Activated gamma-delta T cell (primary cell): ENCODE data around the gene SELENBP1.
"Not testable (repeated sequence)": the region's sequence is repeated elsewhere in the genome, so short reads cannot be mapped to it uniquely, and the experiment has no call there.

Source experiments
- DNase-seq: peaks from one replicate; lab custom pipeline; 2025; lab: John Stamatoyannopoulos, UW
- total RNA-seq, 2 donors: gene quantifications; one replicate each; lab custom pipeline; 2026; lab: John Stamatoyannopoulos, UW

The SELENBP1 gene
- 0 to 0.09 reads per million in 2 donors for total RNA-seq

DNA sequence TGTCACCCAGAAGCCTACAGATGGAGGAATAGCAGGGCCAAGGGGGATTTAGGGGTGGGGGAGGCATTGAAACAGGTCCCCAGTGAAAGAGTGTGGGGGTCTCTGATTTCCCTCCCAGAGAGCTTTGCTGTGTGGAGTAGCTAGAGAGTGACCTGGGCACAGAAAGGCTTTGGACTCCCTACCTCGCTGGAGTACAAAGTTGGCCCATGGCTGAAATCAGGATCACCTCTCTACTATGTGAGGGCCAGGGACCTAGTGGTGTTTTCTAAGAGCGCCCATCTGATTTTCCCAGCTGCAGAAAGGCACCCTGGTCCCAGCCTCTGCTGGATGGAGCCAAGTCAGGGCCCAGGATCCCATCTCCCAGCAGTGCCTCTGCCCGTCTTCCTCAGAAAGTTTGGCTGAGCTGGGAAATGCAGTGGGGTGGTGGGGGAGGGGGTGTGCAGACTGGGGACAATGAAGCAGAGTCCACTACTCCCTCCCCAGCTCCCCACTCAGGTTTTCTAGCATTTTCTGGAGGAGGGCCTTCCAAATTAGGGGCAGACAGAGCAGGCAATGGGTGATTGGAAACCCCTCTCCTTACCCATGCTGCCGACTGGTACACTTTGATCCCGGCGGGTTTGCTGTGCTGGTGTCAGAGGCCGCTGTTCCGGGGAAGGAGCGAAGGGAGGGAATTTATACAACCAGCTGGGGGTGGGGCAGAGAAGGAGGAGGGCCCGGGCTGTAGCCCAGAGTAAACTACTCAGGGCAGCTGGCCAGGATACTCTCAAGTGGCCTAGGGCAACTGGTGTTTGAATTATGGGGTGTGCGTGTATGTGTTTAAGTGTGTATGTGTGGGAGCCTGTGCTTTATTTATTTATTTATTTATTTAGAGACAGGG, at the start of gene SELENBP1:
SELENBP1 (minus strand) TSS at position 648 of the 877 bp plus-strand sequence; CDS start at position 584, 64 bp downstream.
- no peak for DNase-seq

DNA sequence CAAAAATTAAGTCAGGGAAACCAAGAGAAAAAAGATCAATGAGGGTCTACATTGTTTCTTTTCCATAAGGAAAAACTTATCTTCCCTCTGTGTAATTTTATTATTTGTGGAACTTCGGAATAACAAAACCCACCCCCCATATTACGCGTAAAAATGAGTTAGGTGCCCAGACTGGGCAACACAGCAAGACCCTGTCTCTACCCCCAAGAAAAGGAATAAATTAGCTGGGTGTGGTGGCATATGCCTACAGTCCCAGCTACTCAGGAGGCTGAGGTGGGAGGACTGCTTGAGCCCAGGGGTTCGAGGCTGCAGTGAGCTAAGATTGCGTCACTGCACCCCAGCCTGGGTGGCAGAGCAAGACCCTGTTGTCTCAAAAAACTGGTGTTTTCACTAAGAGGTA, 47.3 kb upstream of the SELENBP1 start:
- DNase-seq = no peak

DNA sequence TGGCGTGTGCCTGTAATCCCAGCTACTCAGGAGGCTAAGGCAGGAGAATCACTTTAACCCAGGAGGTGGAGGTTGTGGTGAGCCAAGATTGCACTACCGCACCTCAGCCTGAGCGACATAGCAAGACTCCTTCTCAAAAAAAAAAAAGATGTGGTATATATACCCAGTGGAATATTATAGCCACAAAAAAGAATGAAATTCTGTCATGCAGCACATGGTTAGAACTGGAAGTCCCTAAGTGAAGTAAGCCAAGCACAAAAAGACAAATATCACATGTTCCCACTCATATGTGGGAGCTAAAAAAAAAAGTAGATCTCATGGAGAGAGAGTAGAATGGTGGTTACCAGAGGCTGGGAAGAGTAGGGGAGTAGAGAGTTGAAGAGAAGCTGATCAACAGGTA, 45.6 kb upstream of the SELENBP1 start:
- no peak for DNase-seq

DNA sequence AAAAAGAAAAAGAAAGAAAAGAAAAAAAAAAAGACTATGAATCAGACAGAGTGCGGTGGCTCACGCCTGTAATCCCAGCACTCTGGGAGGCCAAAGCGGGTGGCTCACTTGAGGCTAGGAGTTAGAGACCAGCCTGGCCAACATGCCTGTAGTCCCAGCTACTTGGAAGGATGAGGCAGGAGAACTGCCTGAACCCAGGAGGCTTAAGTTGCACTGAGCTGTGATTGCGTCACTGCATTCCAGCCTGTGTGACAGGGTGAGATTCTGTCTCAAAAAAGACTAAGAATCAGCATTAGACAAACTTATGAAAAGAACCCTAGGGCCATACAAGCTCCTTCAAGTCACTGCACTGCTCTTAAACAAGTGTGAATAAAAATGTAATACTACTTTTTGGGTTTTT, 43.7 kb upstream of the SELENBP1 start:
- DNase-seq = no peak

DNA sequence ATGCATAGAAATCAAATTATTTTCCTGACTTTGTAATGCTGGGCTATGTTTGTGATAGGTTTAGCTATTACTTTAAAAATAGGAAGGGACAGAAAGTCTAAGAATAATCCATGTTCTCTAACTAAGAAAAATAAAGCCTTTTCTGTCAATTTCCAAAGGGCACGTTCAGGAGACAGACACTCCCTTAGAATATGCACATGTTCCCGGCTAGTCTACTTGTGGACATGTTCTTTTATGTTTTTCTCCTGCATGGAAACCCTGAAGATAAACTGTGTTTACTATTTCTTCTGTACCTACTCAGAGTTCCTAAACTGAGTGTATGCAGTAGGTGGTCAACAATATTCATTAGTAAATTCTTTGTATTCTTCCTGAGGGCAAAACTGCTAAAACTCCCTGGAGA, 39.4 kb upstream of the SELENBP1 start:
- DNase-seq = no peak

DNA sequence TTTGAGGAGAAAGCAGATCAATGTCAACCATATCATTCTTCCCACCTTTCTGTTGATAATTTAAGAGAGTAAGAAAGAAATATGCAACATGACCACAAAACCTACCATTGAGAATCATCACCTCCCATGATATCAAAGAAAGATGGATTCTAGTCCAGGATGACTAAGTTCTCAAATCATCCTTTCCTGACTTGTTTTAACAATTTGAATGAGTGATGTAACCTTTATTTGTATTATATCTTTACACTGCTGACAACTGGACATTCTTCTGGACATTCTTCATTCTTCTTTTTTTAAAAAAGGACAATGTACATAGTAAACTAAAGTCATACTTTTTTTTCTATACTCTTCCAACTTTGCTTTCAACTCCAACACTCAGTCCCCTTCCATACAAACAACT, 36.4 kb upstream of the SELENBP1 start:
- DNase-seq = no peak

DNA sequence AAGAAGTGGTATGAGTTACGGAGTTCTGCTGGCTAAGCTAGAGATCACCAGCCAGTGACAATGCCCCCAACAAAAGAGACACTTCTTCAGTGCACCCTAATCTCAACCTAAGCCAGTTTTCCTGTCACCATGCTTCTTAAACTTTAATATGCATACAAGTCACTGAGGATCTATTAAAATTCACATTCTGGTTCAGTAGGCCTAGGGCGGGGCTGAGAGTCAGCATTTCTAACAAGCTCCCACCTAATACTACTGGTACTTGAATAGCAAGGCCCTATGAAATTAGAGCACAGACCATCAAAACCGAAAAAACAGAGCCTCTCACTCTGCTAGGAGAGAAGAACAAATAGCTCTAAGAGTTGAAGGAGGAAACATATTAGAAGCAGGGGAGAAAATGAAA, 34.8 kb upstream of the SELENBP1 start:
- no peak for DNase-seq

DNA sequence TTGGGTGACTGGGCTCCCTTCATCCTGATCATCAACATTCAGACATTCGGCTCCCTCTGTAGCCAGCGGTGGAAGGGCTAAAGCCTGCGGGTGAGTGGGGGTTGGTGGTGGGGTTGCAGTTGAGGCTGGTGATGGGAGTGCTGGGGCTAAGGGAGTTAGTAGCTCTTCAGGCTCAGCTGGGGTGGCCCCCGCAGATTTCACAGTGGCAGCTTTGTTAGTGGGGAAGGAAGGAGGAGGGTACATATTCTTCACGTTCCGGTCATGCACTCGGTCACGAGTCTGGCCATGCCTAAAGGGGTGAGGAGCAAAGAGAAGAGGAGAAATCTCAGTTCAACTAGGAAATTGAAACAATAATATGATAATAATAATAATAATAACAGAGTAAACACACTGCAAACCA, 33.7 kb upstream of the SELENBP1 start:
- no peak for DNase-seq

DNA sequence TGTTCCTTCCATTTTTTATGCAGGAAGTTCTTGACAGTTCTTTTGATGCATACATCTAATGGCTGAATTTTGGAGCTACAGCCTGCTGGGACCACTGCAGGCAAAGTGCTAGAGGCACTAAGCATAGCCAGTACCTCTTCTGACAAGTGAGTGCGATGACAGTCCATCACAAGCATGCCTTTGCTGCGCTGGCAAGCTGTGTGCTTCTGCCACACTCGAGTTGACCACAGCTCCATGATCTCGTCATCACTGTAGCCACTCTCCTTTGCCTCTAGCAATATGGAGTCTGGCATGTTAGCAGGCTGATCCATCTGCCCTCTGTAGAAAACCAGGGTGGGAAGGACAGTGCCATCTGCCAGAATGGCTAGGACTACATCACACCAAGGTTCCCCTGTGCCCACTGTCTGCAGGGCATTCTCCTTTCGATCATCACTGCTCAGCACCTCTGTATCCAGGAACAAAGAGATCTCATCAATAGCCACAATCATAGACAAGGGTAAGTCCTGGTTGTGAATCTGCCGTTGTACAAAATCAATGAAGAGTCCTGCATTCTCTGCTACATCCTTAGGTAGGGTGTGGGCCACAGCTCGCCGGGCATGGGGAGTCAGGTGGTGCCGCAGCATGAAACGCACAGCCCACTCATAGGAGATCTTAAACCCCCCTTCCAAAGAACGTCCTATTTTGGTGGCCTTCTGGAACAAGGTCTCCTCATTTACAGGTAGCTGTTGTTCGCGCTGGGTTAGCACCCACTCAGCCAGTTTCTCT, 32.9 kb upstream of the SELENBP1 start:
- no peak for DNase-seq

DNA sequence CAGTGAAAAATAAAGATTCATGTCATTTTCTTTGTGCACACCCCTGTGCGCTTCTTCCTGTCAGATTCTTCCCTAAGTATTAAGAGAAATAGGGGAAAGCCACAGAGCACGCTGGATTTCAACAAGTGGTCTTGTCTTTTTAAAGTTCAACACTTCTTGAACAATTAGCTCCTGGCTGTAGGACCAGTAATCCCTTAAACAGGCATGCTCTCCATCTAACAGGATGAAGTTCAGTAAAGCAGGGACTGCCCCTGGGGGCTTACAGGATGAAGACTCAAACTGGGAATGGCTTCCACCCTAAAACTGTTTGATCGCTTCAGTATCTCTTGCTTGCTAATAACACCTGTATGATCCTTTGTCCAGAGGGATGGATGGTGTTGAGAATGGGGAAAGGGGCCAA, 31.1 kb upstream of the SELENBP1 start:
- DNase-seq = no peak

DNA sequence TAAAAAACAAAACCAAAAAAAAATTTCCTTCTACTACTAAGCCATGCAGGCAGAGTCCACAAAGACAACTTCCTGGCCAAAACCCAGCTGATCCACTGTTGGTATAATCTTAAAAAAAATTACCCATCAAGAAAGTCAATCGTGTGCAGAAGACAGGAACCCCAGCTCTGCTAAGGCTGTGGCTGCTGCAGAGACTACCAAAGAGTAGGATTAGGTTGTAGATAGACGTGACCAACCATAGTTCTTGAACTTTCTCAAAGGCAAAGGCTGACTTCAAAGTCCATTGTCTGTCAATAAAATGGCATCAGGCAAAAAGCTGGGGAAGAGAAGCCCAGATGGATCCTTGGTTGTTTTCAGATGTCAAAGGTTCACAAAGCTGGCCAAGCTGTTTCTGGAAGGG, 30.3 kb upstream of the SELENBP1 start:
- DNase-seq = no peak

DNA sequence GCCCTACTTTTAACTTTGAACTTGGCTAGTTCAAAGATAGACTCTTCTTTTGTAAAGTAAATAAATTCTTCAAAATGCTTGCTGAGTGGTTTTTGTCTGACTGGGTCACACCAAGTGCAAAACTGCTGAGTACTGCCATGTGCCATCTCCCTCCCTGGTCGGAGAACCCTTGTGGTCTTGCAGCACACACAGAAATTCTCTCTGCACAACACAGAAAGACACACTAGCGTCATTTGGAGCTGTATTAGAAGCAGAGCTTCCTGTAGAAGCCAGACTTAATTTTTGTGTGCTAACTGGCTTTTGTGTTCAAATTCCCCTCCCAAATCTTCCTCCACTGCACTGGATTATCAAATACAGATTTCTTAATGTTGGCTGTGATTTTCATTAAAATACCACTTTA, 29.4 kb upstream of the SELENBP1 start:
- no peak for DNase-seq

DNA sequence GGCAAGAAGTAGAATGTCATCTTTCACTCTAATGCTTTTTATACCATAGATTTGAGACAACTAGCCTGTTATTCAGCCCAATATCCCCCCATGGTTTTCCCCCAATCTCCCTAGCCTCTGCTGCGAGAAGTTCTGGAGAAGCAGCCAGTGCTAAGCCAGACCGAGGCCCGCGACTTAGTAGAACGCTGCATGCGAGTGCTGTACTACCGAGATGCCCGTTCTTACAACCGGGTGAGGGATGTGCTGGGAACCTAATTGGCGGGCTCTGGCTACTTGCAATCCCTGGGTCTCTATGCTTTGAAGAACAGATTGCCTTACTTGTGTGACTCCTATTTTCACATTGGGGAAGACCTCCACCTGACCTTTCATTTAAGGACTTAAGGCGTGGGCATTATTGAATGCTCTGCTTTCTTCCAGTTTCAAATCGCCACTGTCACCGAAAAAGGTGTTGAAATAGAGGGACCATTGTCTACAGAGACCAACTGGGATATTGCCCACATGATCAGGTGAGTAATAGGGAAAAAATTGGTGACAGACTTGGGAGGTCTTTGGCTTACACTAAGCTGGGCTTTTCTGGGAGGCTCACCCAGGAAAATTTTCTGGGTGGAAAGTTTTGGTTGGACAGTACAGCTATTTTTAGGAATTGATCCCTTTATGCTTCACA, 28.8 kb upstream of the SELENBP1 start:
- no peak for DNase-seq

DNA sequence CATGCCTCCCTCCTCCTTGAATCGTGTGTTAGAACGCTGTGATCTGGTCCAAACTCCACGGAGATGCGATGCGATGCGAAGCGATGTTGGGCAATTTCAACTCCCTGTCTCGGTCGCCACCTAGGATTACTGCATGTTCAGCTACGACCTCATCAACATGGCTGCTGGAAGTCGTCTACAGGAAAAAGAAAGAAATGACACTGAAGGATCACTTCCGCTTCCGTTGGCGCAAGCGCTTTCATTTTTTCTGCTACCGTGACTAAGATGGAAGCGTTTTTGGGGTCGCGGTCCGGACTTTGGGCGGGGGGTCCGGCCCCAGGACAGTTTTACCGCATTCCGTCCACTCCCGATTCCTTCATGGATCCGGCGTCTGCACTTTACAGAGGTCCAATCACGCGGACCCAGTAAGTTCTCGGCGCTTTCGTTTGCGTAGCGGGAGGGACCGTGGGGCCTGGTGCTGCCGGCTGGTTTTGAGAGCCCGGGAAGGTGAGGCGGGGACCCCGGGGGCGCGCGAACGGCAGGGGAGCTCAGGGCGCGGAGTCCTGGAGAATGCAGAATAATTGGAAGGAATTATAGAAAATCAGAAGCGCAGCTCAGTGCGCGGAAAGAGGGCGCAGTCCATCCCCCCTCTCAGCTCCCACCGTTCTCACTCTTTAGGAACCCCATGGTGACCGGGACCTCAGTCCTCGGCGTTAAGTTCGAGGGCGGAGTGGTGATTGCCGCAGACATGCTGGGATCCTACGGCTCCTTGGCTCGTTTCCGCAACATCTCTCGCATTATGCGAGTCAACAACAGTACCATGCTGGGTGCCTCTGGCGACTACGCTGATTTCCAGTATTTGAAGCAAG, 27.0 kb upstream of the SELENBP1 start, which contains the start of gene PSMB4:
PSMB4 (plus strand) TSS at position 250 of the 848 bp plus-strand sequence; CDS start at position 265, 15 bp downstream.
- peak; percentile 16 for DNase-seq

DNA sequence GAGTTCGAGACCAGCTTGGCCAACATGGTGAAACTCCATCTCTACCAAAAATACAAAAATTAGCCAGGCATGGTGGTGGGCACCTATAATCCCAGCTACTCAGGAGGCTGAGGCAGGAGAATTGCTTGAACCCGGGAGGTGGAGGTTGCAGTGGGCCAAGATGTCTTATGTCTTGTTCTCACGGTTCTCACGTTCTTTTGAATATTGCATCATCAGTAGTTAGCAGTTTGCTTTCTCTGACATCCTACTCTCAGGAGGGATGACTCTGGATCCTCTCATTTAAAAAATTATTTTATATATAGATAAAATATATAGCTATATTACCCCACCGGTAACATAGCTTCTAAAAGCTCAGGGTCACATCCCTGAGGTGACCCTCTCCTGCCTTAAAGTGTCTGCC, 23.8 kb upstream of the SELENBP1 start:
- not testable (repeated sequence) for DNase-seq

DNA sequence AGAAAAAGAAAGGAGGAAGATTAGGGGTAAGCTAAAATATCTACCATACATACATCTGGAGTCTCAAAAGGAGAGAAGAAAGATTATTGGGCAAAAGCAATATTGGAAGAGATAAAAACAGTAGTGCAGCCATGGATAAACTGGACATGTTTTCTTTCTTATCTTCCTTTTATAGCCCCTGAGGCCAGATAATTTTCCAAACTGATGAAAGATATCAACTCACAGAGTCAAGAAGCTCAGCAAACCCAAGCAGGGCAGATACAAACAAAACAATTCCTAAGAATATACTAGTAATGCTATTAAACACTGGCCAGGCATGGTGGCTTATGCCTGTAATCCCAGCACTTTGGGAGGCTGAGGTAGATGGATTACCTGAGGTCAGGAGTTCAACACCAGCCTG, 21.1 kb upstream of the SELENBP1 start:
- DNase-seq = no peak

DNA sequence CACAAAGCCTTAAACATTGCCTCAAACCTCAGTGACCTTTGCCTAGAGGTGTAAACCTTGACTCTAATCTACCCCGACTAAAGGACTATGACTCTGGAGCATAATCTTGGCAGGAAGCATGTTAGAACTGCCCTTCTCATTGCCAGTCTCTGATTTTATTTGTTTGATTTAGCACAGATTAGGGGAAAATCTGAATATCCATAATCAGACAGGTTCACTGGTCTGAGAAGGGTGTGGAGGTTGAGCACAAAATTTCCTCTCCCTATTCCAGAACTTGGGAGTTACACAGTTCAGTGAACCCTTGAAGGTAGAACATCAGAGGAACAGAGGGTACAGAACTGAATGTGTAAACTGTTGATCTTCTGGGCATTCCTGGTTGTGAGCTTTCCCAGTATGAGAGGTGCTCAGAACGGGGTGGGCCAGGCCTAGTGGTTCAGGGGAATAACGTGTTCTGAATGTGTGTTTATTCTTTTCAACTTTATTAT, 18.6 kb upstream of the SELENBP1 start:
- no peak for DNase-seq

DNA sequence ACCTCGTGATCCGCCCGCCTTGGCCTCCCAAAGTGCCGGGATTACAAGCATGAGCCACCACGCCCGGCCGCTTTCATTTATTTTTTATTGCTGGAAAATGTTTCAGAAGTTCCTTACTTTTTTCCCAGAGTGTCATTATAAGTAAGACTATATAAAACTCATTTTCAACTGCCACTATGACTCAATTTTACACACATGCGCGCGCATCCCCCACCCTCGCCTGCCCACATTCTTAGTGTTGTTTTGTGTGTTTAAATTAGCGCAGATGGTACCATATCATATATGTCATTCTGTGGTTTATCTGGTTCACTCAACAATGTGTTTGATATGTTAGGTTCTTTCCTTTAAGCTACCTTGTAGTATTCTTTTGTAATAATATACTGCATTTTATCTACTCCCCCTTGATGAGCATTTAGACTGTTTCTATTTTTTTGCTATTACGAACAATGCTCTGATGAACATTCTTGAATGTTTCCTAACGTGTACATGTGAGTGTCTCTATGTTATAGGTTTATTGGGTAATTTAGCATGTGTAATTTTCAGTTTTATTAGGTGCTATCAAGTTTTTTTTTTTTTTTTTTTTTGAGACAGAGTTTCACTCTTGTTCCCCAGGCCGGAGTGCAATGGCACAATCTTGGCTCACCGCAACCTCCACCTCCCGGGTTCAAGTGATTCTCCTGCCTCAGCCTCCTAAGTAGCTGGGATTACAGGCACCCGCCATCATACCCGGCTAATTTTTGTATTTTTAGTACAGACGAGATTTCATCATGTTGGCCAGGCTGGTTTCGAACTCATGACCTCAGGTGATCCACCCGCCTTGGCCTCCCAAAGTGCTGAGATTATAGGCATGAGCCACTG, 17.9 kb upstream of the SELENBP1 start:
- DNase-seq = not testable (repeated sequence)

DNA sequence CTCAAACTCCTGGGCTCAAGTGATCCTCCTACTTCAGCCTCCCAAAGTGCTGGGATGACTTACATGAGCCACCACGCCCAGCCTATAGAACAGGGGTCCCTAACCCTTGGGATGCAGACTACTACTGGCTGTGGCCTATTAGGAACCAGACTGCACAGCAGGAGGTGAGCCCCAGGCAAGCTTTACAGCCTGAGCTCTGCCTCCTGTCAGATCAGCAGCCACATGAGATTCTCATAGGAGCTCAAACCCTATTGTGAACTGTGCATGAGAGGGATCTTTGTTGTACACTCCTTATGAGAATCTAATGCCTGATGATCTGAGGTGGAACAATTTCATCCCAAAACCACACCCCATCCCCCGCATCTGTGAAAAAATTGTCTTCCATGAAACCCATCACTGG, 13.5 kb upstream of the SELENBP1 start:
- DNase-seq = no peak

DNA sequence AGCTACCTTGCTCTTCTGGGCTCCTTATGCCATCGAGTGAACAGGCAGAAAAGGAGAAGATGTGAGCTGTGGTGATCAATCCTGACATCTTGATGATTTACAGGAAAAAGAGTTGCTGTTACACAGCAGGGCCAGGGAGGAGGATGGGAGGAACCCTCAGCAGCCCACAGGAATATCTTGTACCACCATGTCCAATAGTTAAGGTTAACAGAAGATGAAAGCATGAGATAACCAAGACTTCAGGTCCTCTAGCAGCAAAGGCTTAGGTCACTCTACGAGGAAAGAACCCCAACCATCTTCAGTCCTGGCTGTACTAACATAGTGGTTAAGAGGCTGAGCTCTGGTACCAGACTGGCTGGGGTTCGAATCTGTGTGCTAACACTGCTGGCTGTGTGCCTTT, 12.1 kb upstream of the SELENBP1 start:
- no peak for DNase-seq
